ENCODE results near the gene CASP2. TPM values are rescaled to one million over a fixed set of nuclear protein-coding genes. Genes with fewer than 3 reads are reported as not detected.

The CASP2 gene
- total and polyA plus RNA-seq, 4 donors, result 3.4 to 11.3 (median 4.1) TPM

- TF ChIP-seq CTCF (IDR thresholded peaks at IDR 0.05; ENCODE audit: low read depth, low read length, missing input control), result no peak
- TF ChIP-seq FOXA2 (IDR thresholded peaks at IDR 0.05), result no peak
- no peak for TF ChIP-seq EGR1 (IDR thresholded peaks at IDR 0.05; ENCODE audit: low read depth in 2 of 2)
- no peak for TF ChIP-seq ATF3 (IDR thresholded peaks at IDR 0.05)
- no peak for TF ChIP-seq HNF4A (conservative IDR thresholded peaks at IDR 0.05)
Measured at GRCh38 chr7:143292876-143293275, 4.7 kb downstream of the CASP2 start (continued).

- peaks cover 0 to 6% (median 3%) of the 10 kb centered on the region in 4 donors for H3K4me1 ChIP-seq (ENCODE audit: control insufficient read depth in 4 of 4, insufficient read depth in 4 of 4, low read length in 3 of 4)
- H3K36me3 ChIP-seq (ENCODE audit: control insufficient read depth in 4 of 4, insufficient read depth in 3 of 4, low read depth in 1 of 4, low read length in 3 of 4), result peaks cover 13 to 59% (median 48%) of the 10 kb centered on the region in 4 donors
- no peak overlapping the region for H3K27ac ChIP-seq (ENCODE audit: low read depth in 1 of 2, low read length in 2 of 2)
- H3K27me3 ChIP-seq (ENCODE audit: control insufficient read depth in 4 of 4, insufficient read depth in 4 of 4, low read length in 3 of 4), result no peaks in the 10 kb centered on the region
- DNase-seq (ENCODE audit: low spot score), result no peak
- no peaks in the 10 kb centered on the region for H3K9me3 ChIP-seq (ENCODE audit: control insufficient read depth in 4 of 4, low read length in 3 of 4)
- TF ChIP-seq FOXA2 (IDR thresholded peaks at IDR 0.05), result no peak
- no peak for TF ChIP-seq HNF4G (IDR thresholded peaks at IDR 0.05)
- TF ChIP-seq RXRA (IDR thresholded peaks at IDR 0.05), result no peak
- no peak for TF ChIP-seq FOXA1 (IDR thresholded peaks at IDR 0.05)
- TF ChIP-seq JUND (IDR thresholded peaks at IDR 0.05), result no peak
- TF ChIP-seq GABPA (IDR thresholded peaks at IDR 0.05 in 1 of 2, conservative IDR thresholded peaks at IDR 0.05 in 1 of 2), result no peak
- no peak for TF ChIP-seq YY1 (IDR thresholded peaks at IDR 0.05)
- TF ChIP-seq MAX (IDR thresholded peaks at IDR 0.05), result no peak
- TF ChIP-seq RAD21 (IDR thresholded peaks at IDR 0.05), result no peak
- TF ChIP-seq CTCF (IDR thresholded peaks at IDR 0.05; ENCODE audit: low read depth, low read length, missing input control), result no peak
- no peak for TF ChIP-seq NR2F2 (IDR thresholded peaks at IDR 0.05)
- no peak for TF ChIP-seq ZBTB33 (IDR thresholded peaks at IDR 0.05)
- no peak for TF ChIP-seq SP1 (IDR thresholded peaks at IDR 0.05)
- TF ChIP-seq HNF4A (conservative IDR thresholded peaks at IDR 0.05), result no peak
- no peak for TF ChIP-seq ATF3 (IDR thresholded peaks at IDR 0.05)
- TF ChIP-seq TAF1 (conservative IDR thresholded peaks at IDR 0.05), result no peak
- no peak for TF ChIP-seq REST (IDR thresholded peaks at IDR 0.05)
- no peak for TF ChIP-seq EGR1 (IDR thresholded peaks at IDR 0.05; ENCODE audit: low read depth in 2 of 2)
- H3K4me3 ChIP-seq (ENCODE audit: low read depth in 1 of 3, low read length in 3 of 3), result no peak overlapping the region
- no peak overlapping the region for H3K9ac ChIP-seq (ENCODE audit: low read depth in 1 of 2, low read length in 2 of 2)
Measured at GRCh38 chr7:143295870-143296269, 7.7 kb downstream of the CASP2 start.

Data from liver (tissue), 9 donors.